Heart left ventricle (tissue), 16 donors: Measurements from ENCODE around the gene ZNF444. TPM values are rescaled to one million over a fixed set of nuclear protein-coding genes. Genes with fewer than 3 reads are reported as not detected.

Experiments
- ATAC-seq, 4 donors: fragments of 200-7000 bp; cut with Tn5 transposase; one replicate each; pipeline ENCODE4 v1.9.1; 2020 to 2022; ENCODE audit warnings: moderate library complexity in 4 of 4, mild to moderate bottlenecking in 3 of 4, moderate number of reproducible peaks in 1 of 4
- DNase-seq, 5 donors: peaks; one replicate each; pipeline ENCODE4 v3.0.0-alpha.2; 2020
- H3K27ac ChIP-seq, 12 donors: fragments of 200-600 bp; sonication (generic) in 4 of 12; one replicate each; pipeline versions ENCODE4 v1.5.0 to v1.8.0; 2016 to 2022; ENCODE audit warnings: mild to moderate bottlenecking in 2 of 12
- H3K27me3 ChIP-seq, 9 donors: fragments of 200-600 bp; sonication (generic) in 2 of 9; one replicate each; pipeline versions ENCODE4 v1.5.1 to v1.8.0; 2016 to 2022; ENCODE audit warnings: mild to moderate bottlenecking in 3 of 9
- H3K36me3 ChIP-seq, 9 donors: fragments of 200-600 bp; sonication (generic) in 2 of 9; one replicate each; pipeline versions ENCODE4 v1.5.0 to v1.8.0; 2018 to 2022; ENCODE audit warnings: mild to moderate bottlenecking in 2 of 9
- H3K4me1 ChIP-seq, 12 donors: fragments of 200-600 bp; sonication (generic) in 4 of 12; one replicate each; pipeline versions ENCODE4 v1.5.0 to v1.8.0; 2016 to 2022; ENCODE audit warnings: mild to moderate bottlenecking in 3 of 12
- H3K4me3 ChIP-seq, 12 donors: fragments of 200-600 bp; sonication (generic) in 4 of 12; one replicate each; pipeline versions ENCODE4 v1.5.0 to v1.8.0; 2017 to 2022; ENCODE audit warnings: mild to moderate bottlenecking in 9 of 12, moderate library complexity in 4 of 12
- H3K9me3 ChIP-seq, 12 donors: fragments of 200-600 bp; sonication (generic) in 4 of 12; one replicate each; pipeline versions ENCODE4 v1.5.0 to v1.8.0; 2016 to 2022; ENCODE audit warnings: mild to moderate bottlenecking in 1 of 12
- POLR2A ChIP-seq, 2 donors: fragments of 450-650 bp; IDR thresholded peaks; one replicate each; pipeline ENCODE4 v1.6.1; 2017; ENCODE audit warnings: antibody characterized with exemption in 2 of 2, mild to moderate bottlenecking in 2 of 2, moderate library complexity in 2 of 2
- WGBS, 4 donors: extraction: QIAGEN DNeasy Blood & Tissue Kit in 2 of 4; methylation state at CpG; one replicate each; pipeline versions ENCODE4 v1.1.5 to v1.1.7; 2013 to 2018; 5-methylcytosine and 5-hydroxymethylcytosine counted together
- intact Hi-C, 10 donors: fragments of 100-400 bp; cut with DNase I; formaldehyde crosslinking; loops; one replicate each; pipeline versions ENCODE4 v1.11.1 to v1.14.2; 2022
- polyA plus RNA-seq, 2 donors: library from polyadenylated mRNA; stranded (reverse); fragments of 200-250 nt; gene quantifications; one replicate each; pipeline ENCODE4 v1.2.3, GENCODE V29; 2013
- total RNA-seq, 9 donors: library from RNA; depleted of rRNA in 2 of 9; stranded (reverse); fragments of >200 nt in 2 of 9; fragmentation: NEBNext Ultra II Directional in 3 of 9; extraction: Animal tissue kit (Norgen Biotek cat#: 25700) in 3 of 9; gene quantifications; one replicate each; pipeline versions ENCODE4 v1.1.0 to v1.2.4, GENCODE V29; 2016 to 2023
- TF ChIP-seq, protein P1 (sequence below), 12 donors: fragments of 200-600 bp; sonication (generic) in 4 of 12; IDR thresholded peaks; one replicate each; pipeline versions ENCODE4 v1.5.0 to v1.8.0; 2018 to 2022; ENCODE audit warnings: antibody characterized with exemption in 12 of 12, mild to moderate bottlenecking in 5 of 12
- donor health status: ischemic (EF 13 %, LVEDD 7.1; RV severe dilation, severe dysfunction).
- donor health status: healthy with polysubstance abuse.
- donor health status: DM: no; HTN: yes; CAD: no.
- donor health status: DM: no; HTN: no; CAD: no.
- donor health status: ischemic (EF 25% LVEDD 6.9; RV normal size, moderate dysfunction).
- donor health status: ischemic (EF 25% LVEDD 5.7; RV mildly dilated, moderate dysfunction).
- donor health status: healthy.
- donor health status: DM: yes; HTN: yes; CAD: no.
- donor health status: ischemic (EF 35%, LVEDD 5.7; RV mildly dilated, moderate dysfunction).
- donor health status: nonischemic (EF 11% LVEDD 7.7; RV severe dilation, severe dysfunction).
- donor health status: DM: yes; HTN: yes; CAD: no.
- donor health status: PGD.
- donor health status: ischemic (EF 29% LVEDD 5.4; RV normal size, mild dysfunction).
- donor health status: nonischemic (EF 23%, LVEDD 6.1; RV moderate dilation, normal function).

The ZNF444 gene
- total and polyA plus RNA-seq, 11 donors, result 14.8 to 35.8 (median 20.1) TPM

DNA sequence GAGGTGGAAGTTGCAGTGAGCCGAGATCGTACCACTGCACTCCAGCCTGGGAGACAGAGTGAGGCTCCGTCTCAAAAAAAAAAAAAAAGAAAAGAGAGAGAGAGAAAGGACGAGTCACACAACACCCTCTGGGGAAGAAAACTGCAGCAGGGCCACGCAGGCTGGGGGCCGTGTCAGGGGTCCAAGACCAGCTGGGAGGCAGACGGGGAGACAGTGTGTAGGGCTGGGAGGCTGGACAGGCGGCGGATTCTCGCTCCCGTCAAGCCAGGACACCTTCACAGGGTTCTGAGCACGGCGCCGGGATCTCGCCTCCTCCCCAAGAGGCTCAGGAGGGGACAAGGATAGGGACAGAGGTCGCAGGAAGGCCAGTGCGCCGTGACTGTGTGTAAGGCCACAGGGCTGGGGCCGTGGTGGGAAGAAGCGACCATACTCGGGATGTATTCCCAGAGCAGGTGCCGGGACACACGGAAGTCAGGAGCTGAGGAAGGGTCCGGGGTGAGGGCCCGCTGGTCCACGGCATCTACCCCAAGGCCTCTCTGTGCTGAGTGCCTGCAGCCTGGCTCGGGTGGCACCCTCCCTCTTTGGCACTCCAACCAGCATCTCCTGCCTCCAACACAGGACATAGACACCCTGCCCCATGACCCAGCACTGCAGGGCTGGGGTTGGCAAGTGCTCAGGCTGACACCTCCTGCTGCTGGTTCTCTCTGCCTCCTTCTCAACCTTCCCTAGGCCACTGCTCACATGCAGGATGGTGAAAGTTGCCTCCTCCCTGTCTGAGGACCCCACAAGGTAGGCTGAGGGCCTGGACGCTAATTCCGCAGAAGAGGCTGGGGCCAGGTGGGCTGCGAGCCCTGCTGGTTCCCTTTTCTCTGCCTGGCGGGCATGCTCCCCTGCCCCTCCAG is 41.2 kb upstream of the ZNF444 start:
- Histone ChIP-seq H3K9me3 (no peaks in the 10 kb centered on the region), H3K36me3 (peaks cover 0 to 59% (median 23%) of the 10 kb centered on the region in 9 donors), H3K4me1 (peaks cover 0 to 29% (median 8%) of the 10 kb centered on the region in 12 donors), H3K27ac (no peak overlapping the region), H3K27me3 (no peaks in the 10 kb centered on the region), H3K4me3 (no peak overlapping the region)
- ATAC-seq, result no peak
- intact Hi-C loops, result loop anchor here in 1 of 10 donors (5.0 kb wide), 1 partner anchor 37 kb away; no protein-coding TSS in a partner anchor
- DNase-seq, result peak in 1 of 5 donors; percentile 49
- TF ChIP-seq, protein P1, sequence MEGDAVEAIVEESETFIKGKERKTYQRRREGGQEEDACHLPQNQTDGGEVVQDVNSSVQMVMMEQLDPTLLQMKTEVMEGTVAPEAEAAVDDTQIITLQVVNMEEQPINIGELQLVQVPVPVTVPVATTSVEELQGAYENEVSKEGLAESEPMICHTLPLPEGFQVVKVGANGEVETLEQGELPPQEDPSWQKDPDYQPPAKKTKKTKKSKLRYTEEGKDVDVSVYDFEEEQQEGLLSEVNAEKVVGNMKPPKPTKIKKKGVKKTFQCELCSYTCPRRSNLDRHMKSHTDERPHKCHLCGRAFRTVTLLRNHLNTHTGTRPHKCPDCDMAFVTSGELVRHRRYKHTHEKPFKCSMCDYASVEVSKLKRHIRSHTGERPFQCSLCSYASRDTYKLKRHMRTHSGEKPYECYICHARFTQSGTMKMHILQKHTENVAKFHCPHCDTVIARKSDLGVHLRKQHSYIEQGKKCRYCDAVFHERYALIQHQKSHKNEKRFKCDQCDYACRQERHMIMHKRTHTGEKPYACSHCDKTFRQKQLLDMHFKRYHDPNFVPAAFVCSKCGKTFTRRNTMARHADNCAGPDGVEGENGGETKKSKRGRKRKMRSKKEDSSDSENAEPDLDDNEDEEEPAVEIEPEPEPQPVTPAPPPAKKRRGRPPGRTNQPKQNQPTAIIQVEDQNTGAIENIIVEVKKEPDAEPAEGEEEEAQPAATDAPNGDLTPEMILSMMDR (IDR thresholded peaks at IDR 0.05), result no peak
- no peak for TF ChIP-seq POLR2A (IDR thresholded peaks at IDR 0.05)
- 88 to 92% (median 89%) methylated on average over 29 to 31 of the region's 31 CpGs for WGBS, 4 donors

- Histone ChIP-seq H3K27me3 (no peaks in the 10 kb centered on the region), H3K9me3 (no peaks in the 10 kb centered on the region), H3K36me3 (peaks cover 0 to 49% (median 23%) of the 10 kb centered on the region in 9 donors), H3K27ac (no peak overlapping the region), H3K4me3 (no peak overlapping the region), H3K4me1 (peaks cover 0 to 36% (median 15%) of the 10 kb centered on the region in 12 donors)
- WGBS, 4 donors, result 86 to 98% (median 87%) methylated on average over 8 to 25 of the region's 25 CpGs
- ATAC-seq (no peak), DNase-seq (no peak)
- intact Hi-C loops, result loop anchor here in 1 of 10 donors (5.0 kb wide), 1 partner anchor 36 kb away; no protein-coding TSS in a partner anchor
- TF ChIP-seq POLR2A (IDR thresholded peaks at IDR 0.05), result no peak
- TF ChIP-seq, protein P1 (IDR thresholded peaks at IDR 0.05), result no peak
These were observed 40.0 kb upstream of the ZNF444 start for GRCh38 chr19:56101095-56101494.

DNA sequence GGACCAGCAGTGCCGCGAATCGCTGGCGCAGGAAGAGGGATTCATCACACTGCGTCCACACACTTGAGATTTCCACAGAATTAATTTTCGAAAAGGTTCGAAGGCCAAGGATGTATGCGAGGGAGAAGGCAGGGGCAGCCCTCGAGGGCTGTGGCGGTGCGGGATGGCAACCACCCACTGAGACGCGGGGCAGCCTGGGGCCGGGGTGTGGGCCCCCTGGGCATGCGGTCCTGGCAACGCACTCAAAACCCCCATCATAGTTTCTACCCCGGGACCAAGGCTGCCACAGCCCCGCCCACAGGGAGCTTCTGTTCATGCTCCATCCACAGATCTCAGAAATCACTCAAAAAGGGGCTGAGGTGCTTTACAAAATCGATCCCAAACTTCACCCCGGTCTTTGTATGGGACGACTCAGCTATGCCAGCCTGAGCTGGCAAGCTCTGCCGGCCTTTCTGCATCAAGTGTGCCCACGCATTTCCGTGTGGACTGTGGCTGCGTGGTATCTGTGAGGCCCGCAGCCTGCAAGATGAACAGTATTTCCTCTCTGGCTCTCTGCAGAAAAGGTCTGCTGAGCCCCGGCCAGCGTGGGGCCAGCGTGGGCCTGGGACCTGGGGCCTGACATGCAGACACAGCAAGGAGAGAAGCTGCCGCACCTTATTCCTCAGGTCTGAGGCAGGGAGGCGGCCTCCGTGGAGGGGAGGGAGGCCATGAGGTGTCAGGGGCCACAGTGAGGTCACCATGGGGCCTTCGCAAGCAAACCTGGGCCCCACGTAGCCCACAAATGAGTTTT is 39.1 kb upstream of the ZNF444 start:
- no peak for ATAC-seq
- Histone ChIP-seq H3K4me1 (peaks cover 0 to 30% (median 18%) of the 10 kb centered on the region in 12 donors), H3K4me3 (no peak overlapping the region), H3K27ac (no peak overlapping the region), H3K36me3 (peaks cover 0 to 57% (median 23%) of the 10 kb centered on the region in 9 donors), H3K9me3 (no peaks in the 10 kb centered on the region), H3K27me3 (no peaks in the 10 kb centered on the region)
- WGBS, 4 donors, result 89 to 91% (median 90%) methylated on average over 28 to 34 of the region's 34 CpGs
- intact Hi-C loops, result loop anchor here in 1 of 10 donors (5.0 kb wide), 1 partner anchor 35 kb away; no protein-coding TSS in a partner anchor
- DNase-seq, result no peak
- TF ChIP-seq, protein P1 (IDR thresholded peaks at IDR 0.05), result no peak
- TF ChIP-seq POLR2A (IDR thresholded peaks at IDR 0.05), result no peak
